H1 (cell line): ENCODE measurements around the gene SENP6. TPM values are rescaled to one million over a fixed set of nuclear protein-coding genes. Genes with fewer than 3 reads are reported as not detected.

Experiments used
- CTCF ChIA-PET: fragments of 300-600 bp; sonication (Branson Sonifier 250); formaldehyde crosslinking; loops from one replicate; lab custom pipeline; 2021; ENCODE audit not compliant: partially characterized antibody; lab: Charles Lee
- POLR2A ChIA-PET: fragments of 300-600 bp; sonication (Branson Sonifier 250); formaldehyde crosslinking; loops from one replicate; lab custom pipeline; 2021; ENCODE audit warnings: inconsistent platforms; ENCODE audit not compliant: partially characterized antibody; lab: Charles Lee
- DNase-seq, 2 experiments: peaks; one replicate each; pipeline versions ENCODE4 v3.0.0 to v3.0.0-alpha.2; 2010 to 2022; ENCODE audit warnings: low spot score in 2 of 2, low read depth in 1 of 2, mixed read lengths in 1 of 2
- FAIRE-seq: peaks from 2 replicates; lab custom pipeline; 2011; peaks lifted over from hg19 to GRCh38; lab: Jason Lieb, UNC
- H2AFZ ChIP-seq: 2 replicates; pipeline ENCODE4 v1.8.1; 2012; ENCODE audit warnings: low read length, inconsistent platforms
- H2AK5ac ChIP-seq: 2 replicates; pipeline ENCODE4 v1.6.1; 2013; ENCODE audit warnings: low read depth, low read length
- H2BK120ac ChIP-seq: replicated peaks from 2 replicates; pipeline ENCODE3; 2013; ENCODE audit warnings: low read depth, low read length, inconsistent platforms
- H2BK12ac ChIP-seq: 2 replicates; pipeline ENCODE4 v1.6.1; 2013; ENCODE audit warnings: low read depth, low read length
- H2BK15ac ChIP-seq: 2 replicates; pipeline ENCODE4 v1.6.1; 2013; ENCODE audit warnings: low read length
- H2BK20ac ChIP-seq: 2 replicates; pipeline ENCODE4 v1.6.1; 2013; ENCODE audit warnings: low read length
- H2BK5ac ChIP-seq: 2 replicates; pipeline ENCODE4 v1.6.1; 2013; ENCODE audit warnings: low read depth, low read length
- H3K14ac ChIP-seq: 2 replicates; pipeline ENCODE4 v1.6.1; 2013; ENCODE audit warnings: inconsistent platforms; ENCODE audit not compliant: insufficient read length
- H3K18ac ChIP-seq: 2 replicates; pipeline ENCODE4 v1.6.1; 2013; ENCODE audit warnings: low read length; ENCODE audit errors: extremely low read depth
- H3K23ac ChIP-seq: 2 replicates; pipeline ENCODE4 v1.6.1; 2013; ENCODE audit warnings: inconsistent platforms; ENCODE audit not compliant: insufficient read length
- H3K23me2 ChIP-seq: 2 replicates; pipeline ENCODE4 v1.6.1; 2013; ENCODE audit warnings: low read depth, low read length
- H3K27ac ChIP-seq: 2 replicates; pipeline ENCODE4 v1.6.1; 2011; ENCODE audit warnings: low read depth, low read length, inconsistent platforms
- H3K27me3 ChIP-seq, 4 experiments: replicated peaks in 1 of 4; 1 replicate in 1 of 4; 2 replicates in 3 of 4; pipeline versions ENCODE4 v1.6.1 to v1.8.1; 2011 to 2013; ENCODE audit warnings: low read length in 3 of 4, mild to moderate bottlenecking in 3 of 4, inconsistent platforms in 2 of 4, mixed read lengths in 2 of 4, moderate library complexity in 1 of 4; ENCODE audit not compliant: control insufficient read depth in 3 of 4, insufficient read depth in 3 of 4; ENCODE audit errors: extremely low read depth in 1 of 4
- H3K36me3 ChIP-seq, 4 experiments: 2 replicates each; pipeline versions ENCODE4 v1.6.1 to v1.8.1; 2011 to 2013; ENCODE audit warnings: mild to moderate bottlenecking in 4 of 4, low read length in 3 of 4, moderate library complexity in 2 of 4, control low read depth in 1 of 4, inconsistent platforms in 1 of 4; ENCODE audit not compliant: insufficient read depth in 4 of 4, control insufficient read depth in 2 of 4
- H3K4ac ChIP-seq: replicated peaks from 2 replicates; pipeline ENCODE3; 2013; ENCODE audit warnings: low read length, low read depth, mixed read lengths, inconsistent platforms; ENCODE audit not compliant: insufficient read length
- H3K4me1 ChIP-seq, 4 experiments: replicated peaks in 1 of 4; 1 replicate in 1 of 4; 2 replicates in 3 of 4; pipeline versions ENCODE4 v1.6.1 to v1.8.1; 2011 to 2013; ENCODE audit warnings: low read length in 3 of 4, inconsistent platforms in 2 of 4, mixed read lengths in 1 of 4; ENCODE audit not compliant: insufficient read depth in 4 of 4, control insufficient read depth in 3 of 4
- H3K4me2 ChIP-seq, 2 experiments: 2 replicates each; pipeline versions ENCODE4 v1.6.1 to v1.8.1; 2011 to 2013; ENCODE audit warnings: low read depth in 2 of 2, low read length in 2 of 2, control low read depth in 1 of 2, inconsistent platforms in 1 of 2, mild to moderate bottlenecking in 1 of 2; ENCODE audit not compliant: insufficient read depth in 1 of 2
- H3K4me3 ChIP-seq, 4 experiments: fragments of 200-600, 300-600 bp in 1 of 4; sonication (generic), shearing (Covaris generic), sonication (Bioruptor Twin) in 1 of 4; 2 replicates each; pipeline versions ENCODE4 v1.5.1 to v1.8.1; 2011 to 2016; ENCODE audit warnings: low read length in 4 of 4, low read depth in 3 of 4, control low read depth in 2 of 4, inconsistent platforms in 2 of 4, mild to moderate bottlenecking in 2 of 4, mixed read lengths in 1 of 4, moderate library complexity in 1 of 4; ENCODE audit not compliant: insufficient read depth in 2 of 4; ENCODE audit errors: extremely low read depth in 1 of 4
- H3K56ac ChIP-seq: replicated peaks from 2 replicates; pipeline ENCODE3; 2013; ENCODE audit warnings: low read depth, mild to moderate bottlenecking, mixed read lengths, low read length, inconsistent platforms; ENCODE audit not compliant: insufficient read length
- H3K79me1 ChIP-seq: 2 replicates; pipeline ENCODE4 v1.6.1; 2013; ENCODE audit warnings: low read depth, low read length, control low read depth
- H3K79me2 ChIP-seq, 2 experiments: 2 replicates each; pipeline versions ENCODE4 v1.6.1 to v1.8.1; 2012 to 2013; ENCODE audit warnings: low read length in 2 of 2, mild to moderate bottlenecking in 2 of 2, inconsistent platforms in 1 of 2; ENCODE audit not compliant: insufficient read depth in 2 of 2, control insufficient read depth in 1 of 2
- H3K9ac ChIP-seq, 4 experiments: replicated peaks in 1 of 4; 1 replicate in 1 of 4; 2 replicates in 3 of 4; pipeline versions ENCODE4 v1.6.1 to v1.8.1; 2011 to 2013; ENCODE audit warnings: low read depth in 3 of 4, low read length in 3 of 4, control low read depth in 2 of 4, mild to moderate bottlenecking in 2 of 4, moderate library complexity in 2 of 4, inconsistent platforms in 1 of 4; ENCODE audit errors: extremely low read depth in 1 of 4
- H3K9me3 ChIP-seq, 2 experiments: 2 replicates each; pipeline versions ENCODE4 v1.6.1 to v1.8.1; 2012 to 2013; ENCODE audit warnings: mild to moderate bottlenecking in 2 of 2, moderate library complexity in 2 of 2, control low read depth in 1 of 2, inconsistent platforms in 1 of 2, low read depth in 1 of 2, low read length in 1 of 2, mixed read lengths in 1 of 2; ENCODE audit not compliant: insufficient read depth in 2 of 2
- H4K20me1 ChIP-seq, 2 experiments: replicated peaks in 1 of 2; 2 replicates each; pipeline versions ENCODE3 to v1.8.1; 2011 to 2013; ENCODE audit warnings: inconsistent platforms in 2 of 2, low read length in 2 of 2, mild to moderate bottlenecking in 1 of 2; ENCODE audit not compliant: insufficient read depth in 2 of 2, control insufficient read depth in 1 of 2
- H4K5ac ChIP-seq: 2 replicates; pipeline ENCODE4 v1.6.1; 2013; ENCODE audit warnings: low read length, low read depth, mixed read lengths, inconsistent platforms; ENCODE audit not compliant: insufficient read length
- H4K8ac ChIP-seq: 2 replicates; pipeline ENCODE4 v1.8.0; 2013; ENCODE audit warnings: mild to moderate bottlenecking, moderate library complexity, low read length, inconsistent platforms; ENCODE audit not compliant: insufficient read depth; ENCODE audit errors: extremely low read depth
- H4K91ac ChIP-seq: replicated peaks from 2 replicates; pipeline ENCODE3; 2013; ENCODE audit warnings: low read length, mixed read lengths, inconsistent platforms; ENCODE audit not compliant: insufficient read length
- FOSL1 ChIP-seq: IDR thresholded peaks from 2 replicates; pipeline ENCODE4 v1.6.1; 2011; ENCODE audit warnings: mild to moderate bottlenecking, low read depth, low read length, moderate library complexity; ENCODE audit not compliant: insufficient read depth
- PHF8 ChIP-seq: fragments of 200-600 bp; sonication (generic); conservative IDR thresholded peaks from 2 replicates; pipeline ENCODE4 v1.7.1; 2012; ENCODE audit warnings: low read depth, mild to moderate bottlenecking, inconsistent platforms, low read length, moderate library complexity
- SIRT6 ChIP-seq: IDR thresholded peaks from one replicate; pipeline ENCODE4 v1.7.1; 2012; ENCODE audit warnings: low read length, inconsistent platforms
- SP1 ChIP-seq: IDR thresholded peaks from 2 replicates; pipeline ENCODE4 v1.6.1; 2011; ENCODE audit warnings: low read depth, low read length
- TAF7 ChIP-seq: optimal IDR thresholded peaks from 2 replicates; pipeline ENCODE3; 2011; ENCODE audit warnings: low read depth, mild to moderate bottlenecking, inconsistent platforms, low read length, moderate library complexity, borderline replicate concordance
- TCF12 ChIP-seq: IDR thresholded peaks from 2 replicates; pipeline ENCODE4 v1.6.1; 2011; ENCODE audit warnings: low read depth, mild to moderate bottlenecking, low read length
- WGBS, 2 experiments: shearing (Covaris generic) in 1 of 2; methylation state at CpG; one replicate each; pipeline versions ENCODE4 v1.1.6 to v1.1.7; 2013 to 2015; ENCODE audit warnings: low lambda C conversion rate in 2 of 2, mixed read lengths in 2 of 2, inconsistent platforms in 1 of 2, low coverage in 1 of 2, missing lambda C conversion rate in 1 of 2; ENCODE audit not compliant: insufficient replicate concordance in 2 of 2, insufficient coverage in 1 of 2, insufficient read length in 1 of 2; ENCODE audit errors: extremely low coverage in 1 of 2, missing lambda C conversion rate in 1 of 2; 5-methylcytosine and 5-hydroxymethylcytosine counted together
- polyA plus RNA-seq, 7 experiments: library from polyadenylated mRNA; depleted of rRNA in 3 of 7; stranded (reverse) in 5 of 7; unstranded in 2 of 7; fragments of >200 nt in 5 of 7; fragments of 200-250 nt in 2 of 7; gene quantifications; 1 replicate in 5 of 7; 2 replicates in 1 of 7; 4 replicates in 1 of 7; pipeline versions ENCODE4 v1.2.1 to v1.2.3, GENCODE V29; 2011 to 2013; ENCODE audit warnings: missing spikeins in 2 of 7, mixed read lengths in 2 of 7
- total RNA-seq: library from RNA; stranded (reverse); fragmentation: NEBNext Ultra II Directional; extraction: Animal tissue kit (Norgen Biotek cat#: 25700); gene quantifications from 2 replicates; pipeline ENCODE4 v1.2.1, GENCODE V29; 2021

SENP6 gene
- total and polyA plus RNA-seq, 2 of the 8 experiments (the other 6 are each of a cell fraction or from before 2014, with no cell fraction given), result 13.8 to 103 TPM

DNA sequence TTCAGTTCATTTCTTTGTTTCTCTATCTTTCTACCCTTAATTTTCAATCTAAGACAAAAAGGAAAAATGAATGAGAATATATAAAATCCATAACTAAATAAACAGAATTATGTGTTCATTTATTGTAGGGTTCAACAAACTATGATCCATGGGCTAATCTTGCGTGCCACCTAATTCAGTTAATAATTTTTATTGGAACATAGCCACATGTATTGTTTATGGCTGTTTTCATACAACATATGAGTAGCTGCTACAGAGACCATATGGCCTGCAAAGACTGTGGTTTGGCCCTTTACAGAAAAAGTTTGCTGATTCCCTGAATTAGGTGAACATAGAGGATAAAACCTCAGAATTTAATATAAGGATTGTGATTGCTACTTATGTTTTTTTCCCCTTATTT, 21.8 kb downstream of the SENP6 start:
- H4K5ac ChIP-seq, result no peak overlapping the region
- POLR2A ChIA-PET, result interaction anchor here (1.8 kb wide), 1 partner anchor 21 kb away, joined by 9 read pairs; the partner anchor contains the start of gene SENP6
- no peak for FAIRE-seq

More for the DNA sequence above, 21.8 kb downstream of the SENP6 start:
- H3K4ac ChIP-seq, result no peak overlapping the region
- H3K23me2 ChIP-seq, result no peaks in the 10 kb centered on the region
- H2BK20ac ChIP-seq, result no peak overlapping the region
- no peak overlapping the region for H3K9ac ChIP-seq
- H3K36me3 ChIP-seq, result peaks cover 0 to 38% (median 9%) of the 10 kb centered on the region in 4 experiments; a peak in 6 of 8 replicates
- H3K14ac ChIP-seq, result no peak overlapping the region
- H3K4me2 ChIP-seq, result no peak overlapping the region
- no peak for TF ChIP-seq TCF12
- no peak for TF ChIP-seq FOSL1
- TF ChIP-seq TAF7, result no peak
- no peak for TF ChIP-seq SP1
- TF ChIP-seq SIRT6, result no peak
- no peak for TF ChIP-seq PHF8
- TF ChIP-seq, all 59 proteins: peak for 0
- no peak overlapping the region for H3K27ac ChIP-seq
- H3K79me1 ChIP-seq, result no peaks in the 10 kb centered on the region; the same call in 1 of the 2 replicates
- H3K23ac ChIP-seq, result no peak overlapping the region
- no peak overlapping the region for H2BK120ac ChIP-seq
- DNase-seq, result no peak
- no peak overlapping the region for H2BK5ac ChIP-seq
- peaks cover 16 to 64% of the 10 kb centered on the region in 2 experiments for H3K79me2 ChIP-seq
- H4K20me1 ChIP-seq, result peaks cover 4% of the 10 kb centered on the region in 2 experiments
- H3K27me3 ChIP-seq, result no peaks in the 10 kb centered on the region
- no peak overlapping the region for H2BK12ac ChIP-seq
- H2AK5ac ChIP-seq, result no peak overlapping the region
- H2AFZ ChIP-seq, result no peak overlapping the region
- H4K8ac ChIP-seq, result no peak overlapping the region
- CTCF ChIA-PET, result interaction anchor here (1.2 kb wide), 1 partner anchor 64 kb away, joined by 3 read pairs; no protein-coding TSS in a partner anchor
- H3K4me3 ChIP-seq, result no peak overlapping the region
- no peak overlapping the region for H2BK15ac ChIP-seq
- no peak overlapping the region for H3K56ac ChIP-seq
- 95% methylated on average over 1 of the region's 1 CpG; no CpG with 5 or more reads in 1 of the 2 experiments for WGBS, 2 experiments
- no peak overlapping the region for H4K91ac ChIP-seq
- no peak overlapping the region for H3K18ac ChIP-seq
- H3K9me3 ChIP-seq, result 0 out of 4 replicates have a peak, but pooled peaks cover 1 to 2% of the 10 kb centered on the region in 2 experiments
- no peaks in the 10 kb centered on the region for H3K4me1 ChIP-seq
